Fibroblast of skin of right quadriceps (primary cell): ENCODE data around the gene MT1HL1.
"Not testable (repeated sequence)": the region's sequence is repeated elsewhere in the genome, so short reads cannot be mapped to it uniquely, and the experiment has no call there.

Source experiments
- DNase-seq: peaks from one replicate; pipeline ENCODE4 v3.0.0-alpha.2; 2013

MT1HL1 gene

GRCh38 chr1:237013608-237014007 lies 9.4 kb upstream of the MT1HL1 start:
- DNase-seq = no peak

GRCh38 chr1:237012788-237013383 lies 8.6 kb upstream of the MT1HL1 start:
- no peak for DNase-seq

- no peak for DNase-seq
These were observed 8.1 kb upstream of the MT1HL1 start for GRCh38 chr1:237012361-237012760.

GRCh38 chr1:237011432-237011831 lies 7.2 kb upstream of the MT1HL1 start:
- DNase-seq = no peak

GRCh38 chr1:237009611-237010010 lies 5.4 kb upstream of the MT1HL1 start:
- DNase-seq = no peak

GRCh38 chr1:237007147-237007881 lies 3.1 kb upstream of the MT1HL1 start:
- DNase-seq = no peak

- DNase-seq = no peak
These were observed 1.4 kb upstream of the MT1HL1 start for GRCh38 chr1:237005674-237006073.

- DNase-seq = no peak
These were observed 725 bp downstream of the MT1HL1 start for GRCh38 chr1:237003516-237003915.

GRCh38 chr1:237000191-237000590 lies 4.0 kb downstream of the MT1HL1 start:
- DNase-seq = no peak

GRCh38 chr1:236998546-236998945 lies 5.7 kb downstream of the MT1HL1 start:
- no peak for DNase-seq

GRCh38 chr1:236997882-236998281 lies 6.4 kb downstream of the MT1HL1 start:
- DNase-seq = no peak

- DNase-seq = no peak
These were observed 6.9 kb downstream of the MT1HL1 start for GRCh38 chr1:236997361-236997760.

- DNase-seq = no peak
These were observed 9.8 kb downstream of the MT1HL1 start for GRCh38 chr1:236994450-236994849.

GRCh38 chr1:236992449-236992848 lies 11.8 kb downstream of the MT1HL1 start:
- no peak for DNase-seq

- no peak for DNase-seq
These were observed 14.2 kb downstream of the MT1HL1 start for GRCh38 chr1:236990052-236990445.

- DNase-seq = no peak
These were observed 14.8 kb downstream of the MT1HL1 start for GRCh38 chr1:236989290-236990051.

- no peak for DNase-seq
These were observed 20.4 kb downstream of the MT1HL1 start for GRCh38 chr1:236983818-236984217.

GRCh38 chr1:236982380-236982779 lies 21.9 kb downstream of the MT1HL1 start:
- no peak for DNase-seq

- DNase-seq = not testable (repeated sequence)
These were observed 22.8 kb downstream of the MT1HL1 start for GRCh38 chr1:236981431-236981830.

GRCh38 chr1:236980673-236981072 lies 23.6 kb downstream of the MT1HL1 start:
- no peak for DNase-seq

GRCh38 chr1:236979149-236979900 lies 24.9 kb downstream of the MT1HL1 start:
- DNase-seq = no peak

- no peak for DNase-seq
These were observed 25.5 kb downstream of the MT1HL1 start for GRCh38 chr1:236978740-236979139.

GRCh38 chr1:236975461-236975860 lies 28.8 kb downstream of the MT1HL1 start:
- no peak for DNase-seq
